Measurements from ENCODE around the gene AFF1.

GRCh38 chr4:86927843-86928395, 6.9 kb upstream of the AFF1 start:
- no peak for TF ChIP-seq EZH2phosphoT487 (IDR thresholded peaks at IDR 0.05; ENCODE audit: borderline replicate concordance, low read depth, low read length)
- no peak for TF ChIP-seq CTCF (conservative IDR thresholded peaks at IDR 0.05; ENCODE audit: low read length)
